Loucy (cell line): Measurements from ENCODE around the gene AP1S1.

ENCODE experiments used
- H2AFZ ChIP-seq: fragments of 200-600 bp; sonication (generic); 2 replicates; pipeline ENCODE4 v1.6.0; 2016; ENCODE audit warnings: antibody characterized with exemption, mild to moderate bottlenecking, low read length, moderate library complexity
- H3F3A ChIP-seq: fragments of 200-600 bp; 2 replicates; pipeline ENCODE4 v1.6.0; 2016; ENCODE audit warnings: antibody characterized with exemption, low read depth, mild to moderate bottlenecking
- H3K27me3 ChIP-seq: fragments of 200-600 bp; sonication (generic); 2 replicates; pipeline ENCODE4 v1.6.1; 2014; ENCODE audit warnings: low read length, mild to moderate bottlenecking; ENCODE audit not compliant: insufficient read depth, poor library complexity, severe bottlenecking
- H3K36me3 ChIP-seq: fragments of 200-600 bp; sonication (generic); 2 replicates; pipeline ENCODE4 v1.6.1; 2016; ENCODE audit warnings: low read length; ENCODE audit not compliant: insufficient read depth
- H3K4me1 ChIP-seq: fragments of 200-600 bp; sonication (generic); 2 replicates; pipeline ENCODE4 v1.5.1; 2014; ENCODE audit warnings: low read length, mild to moderate bottlenecking; ENCODE audit not compliant: insufficient read depth, poor library complexity, severe bottlenecking
- H3K4me2 ChIP-seq: fragments of 200-600 bp; sonication (generic); 2 replicates; pipeline ENCODE4 v1.6.0; 2014; ENCODE audit warnings: antibody characterized with exemption, low read length, low read depth, mild to moderate bottlenecking; ENCODE audit not compliant: poor library complexity, severe bottlenecking
- H3K4me3 ChIP-seq: fragments of 200-600 bp; sonication (generic); 2 replicates; pipeline ENCODE4 v1.5.1; 2014; ENCODE audit warnings: low read length, mild to moderate bottlenecking, mixed read lengths; ENCODE audit not compliant: poor library complexity, severe bottlenecking
- H3K79me2 ChIP-seq: fragments of 200-600 bp; sonication (generic); 2 replicates; pipeline ENCODE4 v1.6.1; 2014; ENCODE audit warnings: low read length; ENCODE audit not compliant: insufficient read depth
- H3K9ac ChIP-seq: fragments of 200-600 bp; sonication (generic); 2 replicates; pipeline ENCODE4 v1.6.0; 2014; ENCODE audit warnings: mild to moderate bottlenecking, low read depth, low read length, moderate library complexity; ENCODE audit not compliant: poor library complexity, severe bottlenecking
- H3K9me2 ChIP-seq: fragments of 200-600 bp; sonication (generic); replicated peaks from 2 replicates; pipeline ENCODE4 v1.6.1; 2016; ENCODE audit warnings: low read depth, low read length, mixed read lengths
- H3K9me3 ChIP-seq: fragments of 200-600 bp; sonication (generic); 2 replicates; pipeline ENCODE4 v1.6.1; 2014; ENCODE audit warnings: mild to moderate bottlenecking, antibody characterized with exemption, low read length, low read depth; ENCODE audit not compliant: insufficient read depth
- H4K20me1 ChIP-seq: fragments of 200-600 bp; sonication (generic); 2 replicates; pipeline ENCODE4 v1.6.0; 2014; ENCODE audit warnings: antibody characterized with exemption, low read length, mild to moderate bottlenecking; ENCODE audit not compliant: insufficient read depth, poor library complexity, severe bottlenecking
- EZH2phosphoT487 ChIP-seq: fragments of 200-600 bp; IDR thresholded peaks from 2 replicates; pipeline ENCODE4 v1.6.1; 2018; ENCODE audit warnings: antibody characterized with exemption, mild to moderate bottlenecking, moderate library complexity, borderline replicate concordance
- TF ChIP-seq, protein P1 (sequence below): fragments of 200-600 bp; sonication (generic); conservative IDR thresholded peaks from 2 replicates; pipeline ENCODE4 v1.5.1; 2014; ENCODE audit warnings: mild to moderate bottlenecking, antibody characterized with exemption, low read length

The AP1S1 gene

DNA sequence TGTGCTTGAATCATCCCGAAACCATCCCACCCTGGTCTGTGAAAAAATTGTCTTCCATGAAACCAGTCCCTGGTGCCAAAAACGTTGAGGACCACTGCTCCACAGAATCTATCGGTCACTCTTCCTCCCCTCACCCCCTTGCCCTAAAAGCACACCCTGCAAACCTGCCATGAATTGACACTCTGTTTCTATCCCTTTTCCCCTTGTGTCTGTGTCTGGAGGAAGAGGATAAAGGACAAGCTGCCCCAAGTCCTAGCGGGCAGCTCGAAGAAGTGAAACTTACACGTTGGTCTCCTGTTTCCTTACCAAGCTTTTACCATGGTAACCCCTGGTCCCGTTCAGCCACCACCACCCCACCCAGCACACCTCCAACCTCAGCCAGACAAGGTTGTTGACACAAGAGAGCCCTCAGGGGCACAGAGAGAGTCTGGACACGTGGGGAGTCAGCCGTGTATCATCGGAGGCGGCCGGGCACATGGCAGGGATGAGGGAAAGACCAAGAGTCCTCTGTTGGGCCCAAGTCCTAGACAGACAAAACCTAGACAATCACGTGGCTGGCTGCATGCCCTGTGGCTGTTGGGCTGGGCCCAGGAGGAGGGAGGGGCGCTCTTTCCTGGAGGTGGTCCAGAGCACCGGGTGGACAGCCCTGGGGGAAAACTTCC lies 28.2 kb upstream of the AP1S1 start:
- Histone ChIP-seq H3F3A (no peaks in the 10 kb centered on the region), H2AFZ (peak overlapping the region; percentile 92), H3K27me3 (no peaks in the 10 kb centered on the region), H4K20me1 (no peaks in the 10 kb centered on the region), H3K4me1 (peaks cover 45% of the 10 kb centered on the region), H3K9me3 (no peaks in the 10 kb centered on the region), H3K79me2 (peaks cover 8% of the 10 kb centered on the region; the same call in 1 of the 2 replicates), H3K9me2 (no peaks in the 10 kb centered on the region), H3K9ac (peak overlapping the region; percentile 75), H3K4me2 (peak overlapping the region; percentile 97), H3K36me3 (no peaks in the 10 kb centered on the region), H3K4me3 (peak overlapping the region; percentile 78)
- TF ChIP-seq, protein P1, sequence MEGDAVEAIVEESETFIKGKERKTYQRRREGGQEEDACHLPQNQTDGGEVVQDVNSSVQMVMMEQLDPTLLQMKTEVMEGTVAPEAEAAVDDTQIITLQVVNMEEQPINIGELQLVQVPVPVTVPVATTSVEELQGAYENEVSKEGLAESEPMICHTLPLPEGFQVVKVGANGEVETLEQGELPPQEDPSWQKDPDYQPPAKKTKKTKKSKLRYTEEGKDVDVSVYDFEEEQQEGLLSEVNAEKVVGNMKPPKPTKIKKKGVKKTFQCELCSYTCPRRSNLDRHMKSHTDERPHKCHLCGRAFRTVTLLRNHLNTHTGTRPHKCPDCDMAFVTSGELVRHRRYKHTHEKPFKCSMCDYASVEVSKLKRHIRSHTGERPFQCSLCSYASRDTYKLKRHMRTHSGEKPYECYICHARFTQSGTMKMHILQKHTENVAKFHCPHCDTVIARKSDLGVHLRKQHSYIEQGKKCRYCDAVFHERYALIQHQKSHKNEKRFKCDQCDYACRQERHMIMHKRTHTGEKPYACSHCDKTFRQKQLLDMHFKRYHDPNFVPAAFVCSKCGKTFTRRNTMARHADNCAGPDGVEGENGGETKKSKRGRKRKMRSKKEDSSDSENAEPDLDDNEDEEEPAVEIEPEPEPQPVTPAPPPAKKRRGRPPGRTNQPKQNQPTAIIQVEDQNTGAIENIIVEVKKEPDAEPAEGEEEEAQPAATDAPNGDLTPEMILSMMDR: no peak
- TF ChIP-seq EZH2phosphoT487: no peak

DNA sequence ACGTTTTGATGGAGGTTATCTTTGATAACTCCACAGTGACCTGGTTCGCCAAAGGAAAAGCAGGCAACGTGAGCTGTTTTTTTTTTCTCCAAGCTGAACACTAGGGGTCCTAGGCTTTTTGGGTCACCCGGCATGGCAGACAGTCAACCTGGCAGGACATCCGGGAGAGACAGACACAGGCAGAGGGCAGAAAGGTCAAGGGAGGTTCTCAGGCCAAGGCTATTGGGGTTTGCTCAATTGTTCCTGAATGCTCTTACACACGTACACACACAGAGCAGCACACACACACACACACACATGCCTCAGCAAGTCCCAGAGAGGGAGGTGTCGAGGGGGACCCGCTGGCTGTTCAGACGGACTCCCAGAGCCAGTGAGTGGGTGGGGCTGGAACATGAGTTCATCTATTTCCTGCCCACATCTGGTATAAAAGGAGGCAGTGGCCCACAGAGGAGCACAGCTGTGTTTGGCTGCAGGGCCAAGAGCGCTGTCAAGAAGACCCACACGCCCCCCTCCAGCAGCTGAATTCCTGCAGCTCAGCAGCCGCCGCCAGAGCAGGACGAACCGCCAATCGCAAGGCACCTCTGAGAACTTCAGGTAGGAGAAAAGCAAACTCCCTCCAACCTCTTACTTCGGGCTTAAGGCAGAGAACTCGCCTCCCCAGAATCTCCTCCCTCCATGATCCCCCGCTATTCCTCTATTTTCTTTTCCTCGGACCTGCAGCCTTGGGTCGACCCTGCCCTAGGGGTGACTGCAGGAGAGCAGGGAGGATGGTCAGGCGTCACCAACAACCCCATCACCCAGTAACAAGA lies 27.4 kb upstream of the AP1S1 start, which contains the start of gene SERPINE1:
Gene SERPINE1 (plus strand): TSS at position 454 of the 809 bp plus-strand sequence. CDS start 1,290 bp downstream, outside the sequence.
- TF ChIP-seq EZH2phosphoT487: no peak
- TF ChIP-seq, protein P1: peak; percentile 65
- Histone ChIP-seq H3K36me3 (no peaks in the 10 kb centered on the region), H3F3A (no peaks in the 10 kb centered on the region), H3K4me3 (peak within 1 kb of the TSS; percentile 78), H3K79me2 (peaks cover 8% of the 10 kb centered on the region; the same call in 1 of the 2 replicates), H4K20me1 (no peaks in the 10 kb centered on the region), H2AFZ (peak within 1 kb of the TSS; percentile 92), H3K27me3 (no peaks in the 10 kb centered on the region), H3K4me1 (peaks cover 45% of the 10 kb centered on the region), H3K9me3 (no peaks in the 10 kb centered on the region), H3K4me2 (peak within 1 kb of the TSS; percentile 97), H3K9me2 (no peaks in the 10 kb centered on the region), H3K9ac (peak within 1 kb of the TSS; percentile 75)

DNA sequence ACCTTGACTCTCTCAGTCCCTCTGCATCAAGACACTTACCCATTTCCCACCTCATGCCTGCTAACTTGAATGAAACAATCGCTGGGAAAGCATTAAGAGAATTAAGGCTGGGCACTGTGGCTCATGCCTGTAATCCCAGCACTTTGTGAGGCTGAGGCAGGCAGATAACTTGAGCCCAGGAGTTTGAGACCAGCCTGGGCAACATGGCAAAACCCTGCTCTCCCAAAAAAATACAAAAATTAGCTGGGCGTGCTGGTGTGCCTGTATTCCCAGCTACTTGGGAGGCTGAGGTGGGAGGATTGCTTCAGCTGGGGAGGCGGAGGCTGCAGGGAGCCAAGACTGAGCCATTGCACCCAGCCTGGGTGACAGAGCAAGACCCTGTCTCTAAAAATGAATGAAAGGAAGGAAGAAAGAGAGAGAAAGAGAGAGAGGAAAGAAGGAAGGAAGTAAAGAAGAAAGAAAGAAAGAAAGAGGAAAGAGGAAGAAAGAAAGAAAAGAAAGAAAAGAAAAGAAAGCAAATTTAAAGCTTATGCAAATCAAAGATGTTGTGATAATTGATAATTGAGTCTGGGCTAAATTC lies 26.7 kb upstream of the AP1S1 start:
- Histone ChIP-seq H3K36me3 (no peaks in the 10 kb centered on the region), H3K79me2 (peaks cover 8% of the 10 kb centered on the region; the same call in 1 of the 2 replicates), H3K9me3 (no peaks in the 10 kb centered on the region), H2AFZ (peak overlapping the region; percentile 92), H3K9me2 (no peaks in the 10 kb centered on the region), H3K4me2 (peak overlapping the region; percentile 97), H3F3A (no peaks in the 10 kb centered on the region), H3K4me1 (peaks cover 45% of the 10 kb centered on the region), H3K4me3 (peak overlapping the region; percentile 78), H4K20me1 (no peaks in the 10 kb centered on the region), H3K9ac (peak overlapping the region; percentile 75), H3K27me3 (no peaks in the 10 kb centered on the region)
- TF ChIP-seq EZH2phosphoT487: no peak
- TF ChIP-seq, protein P1: no peak
